Liver (tissue), 9 donors: ENCODE data around the gene IL17REL. TPM values are rescaled to one million over a fixed set of nuclear protein-coding genes. Genes with fewer than 3 reads are reported as not detected.

Experiments
- DNase-seq: peaks from one replicate; pipeline ENCODE4 v3.0.0-alpha.2; 2017; ENCODE audit warnings: low spot score
- H3K27ac ChIP-seq, 2 donors: one replicate each; pipeline ENCODE4 v1.7.0; 2013; ENCODE audit warnings: inconsistent platforms in 2 of 2, low read length in 2 of 2, control low read depth in 1 of 2, low read depth in 1 of 2, mild to moderate bottlenecking in 1 of 2
- H3K27me3 ChIP-seq, 4 donors: one replicate each; pipeline versions ENCODE4 v1.6.1 to v1.7.0; 2013; ENCODE audit warnings: low read length in 3 of 4, inconsistent platforms in 1 of 4, mild to moderate bottlenecking in 1 of 4, moderate library complexity in 1 of 4; ENCODE audit not compliant: control insufficient read depth in 4 of 4, insufficient read depth in 4 of 4
- H3K36me3 ChIP-seq, 4 donors: one replicate each; pipeline versions ENCODE4 v1.6.1 to v1.7.0; 2013; ENCODE audit warnings: low read length in 3 of 4, mild to moderate bottlenecking in 3 of 4, low read depth in 1 of 4, moderate library complexity in 1 of 4; ENCODE audit not compliant: control insufficient read depth in 4 of 4, insufficient read depth in 3 of 4
- H3K4me1 ChIP-seq, 4 donors: one replicate each; pipeline versions ENCODE4 v1.6.1 to v1.7.0; 2013; ENCODE audit warnings: low read length in 3 of 4, mild to moderate bottlenecking in 3 of 4, moderate library complexity in 1 of 4; ENCODE audit not compliant: control insufficient read depth in 4 of 4, insufficient read depth in 4 of 4
- H3K4me3 ChIP-seq, 3 donors: one replicate each; pipeline versions ENCODE4 v1.6.1 to v1.7.0; 2013; ENCODE audit warnings: low read length in 3 of 3, control low read depth in 1 of 3, low read depth in 1 of 3, mild to moderate bottlenecking in 1 of 3
- H3K9ac ChIP-seq, 2 donors: one replicate each; pipeline ENCODE4 v1.7.0; 2013; ENCODE audit warnings: low read length in 2 of 2, mild to moderate bottlenecking in 2 of 2, moderate library complexity in 2 of 2, control low read depth in 1 of 2, low read depth in 1 of 2
- H3K9me3 ChIP-seq, 4 donors: one replicate each; pipeline versions ENCODE4 v1.6.1 to v1.7.0; 2013; ENCODE audit warnings: low read length in 3 of 4; ENCODE audit not compliant: control insufficient read depth in 4 of 4
- ATF3 ChIP-seq: IDR thresholded peaks from 2 replicates; pipeline ENCODE4 v1.6.1; 2016; ENCODE audit warnings: antibody characterized with exemption
- CTCF ChIP-seq: fragments of 150-350 bp; IDR thresholded peaks from 2 replicates; pipeline ENCODE4 v1.5.1; 2017; ENCODE audit warnings: improper control_type of control experiment, low read depth, low read length; ENCODE audit not compliant: missing input control
- EGR1 ChIP-seq, 2 donors: IDR thresholded peaks; 2 replicates each; pipeline ENCODE4 v1.6.1; 2016 to 2018; ENCODE audit warnings: antibody characterized with exemption in 2 of 2, low read depth in 2 of 2
- FOXA1 ChIP-seq: IDR thresholded peaks from 2 replicates; pipeline ENCODE4 v1.6.1; 2016; ENCODE audit warnings: antibody characterized with exemption
- FOXA2 ChIP-seq: IDR thresholded peaks from 2 replicates; pipeline ENCODE4 v1.6.1; 2016; ENCODE audit warnings: antibody characterized with exemption
- GABPA ChIP-seq, 2 donors: IDR thresholded peaks in 1 of 2; conservative IDR thresholded peaks in 1 of 2; 2 replicates each; pipeline ENCODE4 v1.6.1; 2016; ENCODE audit warnings: antibody characterized with exemption in 2 of 2, mild to moderate bottlenecking in 1 of 2, moderate library complexity in 1 of 2
- HNF4A ChIP-seq, 2 donors: conservative IDR thresholded peaks; 2 replicates each; pipeline ENCODE4 v1.6.1; 2016; ENCODE audit warnings: antibody characterized with exemption in 2 of 2, mild to moderate bottlenecking in 2 of 2
- HNF4G ChIP-seq: IDR thresholded peaks from 2 replicates; pipeline ENCODE4 v1.6.1; 2016; ENCODE audit warnings: antibody characterized with exemption
- MAX ChIP-seq: IDR thresholded peaks from 2 replicates; pipeline ENCODE4 v1.6.1; 2016; ENCODE audit warnings: antibody characterized with exemption
- NR2F2 ChIP-seq: IDR thresholded peaks from 2 replicates; pipeline ENCODE4 v1.6.1; 2016; ENCODE audit warnings: antibody characterized with exemption
- RAD21 ChIP-seq, 2 donors: IDR thresholded peaks; 2 replicates each; pipeline ENCODE4 v1.6.1; 2016; ENCODE audit warnings: antibody characterized with exemption in 2 of 2, mild to moderate bottlenecking in 2 of 2
- REST ChIP-seq: IDR thresholded peaks from 2 replicates; pipeline ENCODE4 v1.6.1; 2016; ENCODE audit warnings: antibody characterized with exemption, mild to moderate bottlenecking
- RXRA ChIP-seq, 2 donors: IDR thresholded peaks; 2 replicates each; pipeline ENCODE4 v1.6.1; 2017 to 2018; ENCODE audit warnings: antibody characterized with exemption in 2 of 2, mild to moderate bottlenecking in 1 of 2
- SP1 ChIP-seq: IDR thresholded peaks from 2 replicates; pipeline ENCODE4 v1.6.1; 2018; ENCODE audit warnings: antibody characterized with exemption, mild to moderate bottlenecking
- TAF1 ChIP-seq: conservative IDR thresholded peaks from 2 replicates; pipeline ENCODE4 v1.6.1; 2016; ENCODE audit warnings: antibody characterized with exemption, mild to moderate bottlenecking
- YY1 ChIP-seq: IDR thresholded peaks from 2 replicates; pipeline ENCODE4 v1.6.1; 2016; ENCODE audit warnings: antibody characterized with exemption, mild to moderate bottlenecking
- WGBS: extraction: QIAGEN DNeasy Blood & Tissue Kit; methylation state at CpG from one replicate; pipeline ENCODE4 v1.1.7; 2013; 5-methylcytosine and 5-hydroxymethylcytosine counted together
- polyA plus RNA-seq, 2 donors: library from polyadenylated mRNA; stranded (reverse) in 1 of 2; unstranded in 1 of 2; fragments of 200-250 nt in 1 of 2; fragments of >200 nt in 1 of 2; fragmentation: Nextera tagmentation in 1 of 2; extraction: Ambion mirVana in 1 of 2; gene quantifications; one replicate each; pipeline versions ENCODE4 v1.2.1 to v1.2.3, GENCODE V29; 2013 to 2015
- total RNA-seq, 2 donors: library from RNA; depleted of rRNA; stranded (reverse); fragments of >200 nt; gene quantifications; one replicate each; pipeline ENCODE4 v1.2.3, GENCODE V29; 2014
- donor health status: healthy.
- donor health status: healthy.
- donor health status: healthy.
- donor health status: healthy.
- donor health status: healthy.

Gene IL17REL
- total and polyA plus RNA-seq, 4 donors: under 0.01 TPM; not detected in 3

GRCh38 chr22:50040717-50041116, 28.2 kb upstream of the IL17REL start:
- Histone ChIP-seq H3K9me3 (peaks cover 0 to 2% (median 0%) of the 10 kb centered on the region in 4 donors), H3K36me3 (no peaks in the 10 kb centered on the region), H3K27me3 (no peaks in the 10 kb centered on the region), H3K4me3 (no peak overlapping the region), H3K27ac (no peak overlapping the region), H3K9ac (no peak overlapping the region), H3K4me1 (no peaks in the 10 kb centered on the region)
- TF ChIP-seq ATF3 (no peak), FOXA1 (no peak), RAD21 (IDR thresholded peaks at IDR 0.05) (no peak)
- WGBS: 91% methylated on average over 7 of the region's 7 CpGs
- no peak for DNase-seq

GRCh38 chr22:50039669-50040443, 27.3 kb upstream of the IL17REL start:
- Histone ChIP-seq H3K27ac (no peak overlapping the region), H3K4me1 (no peaks in the 10 kb centered on the region), H3K36me3 (no peaks in the 10 kb centered on the region), H3K27me3 (no peaks in the 10 kb centered on the region), H3K9me3 (peaks cover 0 to 2% (median 0%) of the 10 kb centered on the region in 4 donors), H3K4me3 (no peak overlapping the region), H3K9ac (no peak overlapping the region)
- TF ChIP-seq SP1 (no peak), RAD21 (IDR thresholded peaks at IDR 0.05) (no peak), HNF4A (conservative IDR thresholded peaks at IDR 0.05) (no peak), RXRA (IDR thresholded peaks at IDR 0.05) (no peak), GABPA (IDR thresholded peaks at IDR 0.05 in 1 of 2, conservative IDR thresholded peaks at IDR 0.05 in 1 of 2) (no peak), MAX (no peak), REST (no peak), FOXA2 (no peak), YY1 (no peak)
- 93% methylated on average over 29 of the region's 29 CpGs for WGBS
- DNase-seq: no peak

GRCh38 chr22:50035976-50036724, 23.6 kb upstream of the IL17REL start:
- no peaks in the 10 kb centered on the region for H3K4me1 ChIP-seq
- H3K27ac ChIP-seq: no peak overlapping the region
- 82% methylated on average over 23 of the region's 23 CpGs for WGBS
- H3K27me3 ChIP-seq: peaks cover 0 to 2% (median 0%) of the 10 kb centered on the region in 4 donors
- no peaks in the 10 kb centered on the region for H3K36me3 ChIP-seq
- H3K9me3 ChIP-seq: peaks cover 0 to 2% (median 0%) of the 10 kb centered on the region in 4 donors
- no peak overlapping the region for H3K4me3 ChIP-seq
- no peak for DNase-seq
- H3K9ac ChIP-seq: no peak overlapping the region
- TF ChIP-seq CTCF (no peak), ATF3 (no peak), FOXA2 (no peak), RXRA (IDR thresholded peaks at IDR 0.05) (no peak), RAD21 (IDR thresholded peaks at IDR 0.05) (no peak), HNF4G (no peak), TAF1 (no peak), SP1 (no peak), NR2F2 (no peak), REST (no peak), EGR1 (IDR thresholded peaks at IDR 0.05; ENCODE audit: low read depth in 2 of 2) (no peak)
